ENCODE data around the gene CAMSAP1.

GRCh38 chr9:135907006-135907430 lies 328 bp downstream of the CAMSAP1 start:
- no peak for TF ChIP-seq ZNF530 (tag by site-specific recombination; IDR thresholded peaks at IDR 0.05; ENCODE audit: low read depth)
- TF ChIP-seq ZNF155 (tag by site-specific recombination; IDR thresholded peaks at IDR 0.05) = no peak
- no peak; the same call in 1 of the 2 replicates for TF ChIP-seq PBX3 (CRISPR knock-in tag; IDR thresholded peaks at IDR 0.05)
- no peak for TF ChIP-seq CTCF (tag by site-specific recombination; IDR thresholded peaks at IDR 0.05)
- TF ChIP-seq MYNN (tag by site-specific recombination; IDR thresholded peaks at IDR 0.05; ENCODE audit: borderline replicate concordance) = no peak
- TF ChIP-seq TRIM28 (IDR thresholded peaks at IDR 0.05; ENCODE audit: borderline replicate concordance, low read length) = no peak
- TF ChIP-seq ZNF510 (tag by site-specific recombination; IDR thresholded peaks at IDR 0.05; ENCODE audit: insufficient replicate concordance) = no peak
- TF ChIP-seq BCL6B (tag by site-specific recombination; IDR thresholded peaks at IDR 0.05) = no peak
